Pons (tissue), 1 donor: Measurements from ENCODE around the gene DNAI1.

Source experiments
- DNase-seq: peaks from one replicate; pipeline ENCODE4 v3.0.0-alpha.2; 2016; ENCODE audit warnings: low spot score

Gene DNAI1

DNA sequence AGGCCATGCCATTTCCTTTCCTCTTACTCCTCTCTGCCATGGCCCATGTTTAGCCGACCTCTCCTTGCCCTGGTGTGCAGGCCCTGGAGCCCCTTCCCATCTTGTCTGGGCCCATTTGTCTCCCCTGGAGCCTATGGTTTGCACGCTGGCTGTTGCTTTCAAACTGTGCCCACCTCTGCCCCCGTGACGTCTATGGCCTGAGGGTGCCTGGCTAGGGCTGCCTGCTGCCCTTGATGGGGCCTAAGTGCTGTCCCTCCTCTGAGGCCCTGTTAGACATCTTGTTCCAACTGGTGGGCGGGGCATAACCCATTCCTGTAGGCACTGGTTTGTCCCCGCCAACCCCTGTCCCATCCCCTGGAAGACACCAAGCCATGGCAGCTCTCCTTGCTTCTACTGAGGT, 86.9 kb downstream of the DNAI1 start:
- DNase-seq = no peak

DNA sequence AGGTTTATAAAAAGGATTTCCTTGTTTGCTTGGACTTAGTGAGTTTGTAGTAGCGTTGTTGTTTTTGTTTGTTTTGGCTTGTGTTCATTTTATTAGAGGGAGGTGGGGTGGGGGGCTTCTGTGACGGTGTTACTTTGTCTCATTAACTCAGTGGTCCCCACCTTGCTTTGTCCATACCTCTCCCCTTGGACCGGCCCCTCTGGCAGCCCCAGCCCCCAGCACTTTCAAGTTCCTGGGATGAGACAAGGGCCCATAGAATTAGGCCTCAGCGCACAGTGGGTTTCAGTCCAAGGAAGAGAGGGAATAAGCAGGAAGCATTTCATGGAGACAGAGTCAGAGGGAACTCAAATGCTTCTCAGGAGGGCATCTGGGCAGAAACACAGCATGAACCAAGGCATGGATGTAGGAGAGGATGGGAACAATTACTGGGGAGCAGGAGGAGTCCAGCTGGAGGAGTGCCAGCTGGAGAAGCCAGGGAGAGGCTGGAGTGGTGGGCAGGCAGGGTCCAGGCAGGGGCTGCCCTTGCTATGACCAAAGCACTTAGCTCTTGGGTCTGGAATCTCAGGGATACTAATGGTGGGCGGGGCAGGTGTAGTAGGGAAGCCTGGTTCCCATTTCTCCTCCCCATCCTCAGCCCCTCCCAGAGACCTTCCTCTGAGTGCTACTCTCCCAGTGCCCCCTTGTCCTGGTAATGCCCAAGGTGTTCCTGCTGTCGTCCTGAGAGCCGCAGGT, 87.7 kb downstream of the DNAI1 start:
- no peak for DNase-seq

DNA sequence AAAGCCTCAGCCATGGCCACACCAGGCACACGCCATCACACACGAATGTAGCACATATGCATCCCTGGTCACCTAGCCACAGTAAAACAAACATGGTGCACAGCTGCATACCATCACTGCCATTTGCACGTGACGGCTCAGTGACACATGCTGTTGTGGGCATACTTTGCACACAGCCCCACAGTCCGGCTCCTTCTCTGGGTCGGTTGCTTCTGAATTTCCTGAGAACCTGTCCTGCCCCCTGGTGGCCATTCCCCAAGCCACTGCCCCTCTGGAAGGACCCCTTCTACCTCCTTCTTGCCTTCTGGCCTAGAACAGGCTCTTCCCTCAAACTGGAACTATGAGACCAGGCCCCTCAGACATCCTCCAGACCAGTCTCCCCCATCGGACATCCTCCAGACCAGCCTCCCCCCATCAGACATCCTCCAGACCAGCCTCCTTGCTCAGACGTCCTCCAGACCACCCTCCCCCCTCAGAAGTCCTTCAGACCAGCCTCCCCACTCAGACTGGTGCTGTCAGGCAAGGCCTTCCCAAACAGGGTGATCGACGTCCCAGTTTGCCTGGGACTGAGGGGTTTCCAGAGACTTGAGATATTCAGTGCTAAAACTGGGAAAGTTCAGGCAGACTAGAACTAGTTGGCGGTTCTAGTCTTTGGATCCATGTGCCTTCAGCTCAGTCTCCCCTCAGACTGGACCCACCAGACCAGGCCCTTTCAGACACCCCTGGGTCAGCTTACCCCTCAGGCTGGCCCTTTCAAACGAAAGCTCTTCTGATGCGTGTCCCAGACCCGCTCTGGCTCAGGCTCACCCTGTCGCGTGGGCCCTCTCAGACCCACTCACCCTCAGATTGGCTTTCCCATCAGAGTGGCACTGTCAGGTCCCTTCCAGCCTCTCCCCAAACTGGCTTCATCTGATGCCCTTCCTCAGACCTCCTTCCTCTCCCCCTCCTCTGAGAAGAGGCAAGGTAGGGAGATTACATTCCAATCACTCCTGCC, 88.5 kb downstream of the DNAI1 start:
- DNase-seq = peak; percentile 74

DNA sequence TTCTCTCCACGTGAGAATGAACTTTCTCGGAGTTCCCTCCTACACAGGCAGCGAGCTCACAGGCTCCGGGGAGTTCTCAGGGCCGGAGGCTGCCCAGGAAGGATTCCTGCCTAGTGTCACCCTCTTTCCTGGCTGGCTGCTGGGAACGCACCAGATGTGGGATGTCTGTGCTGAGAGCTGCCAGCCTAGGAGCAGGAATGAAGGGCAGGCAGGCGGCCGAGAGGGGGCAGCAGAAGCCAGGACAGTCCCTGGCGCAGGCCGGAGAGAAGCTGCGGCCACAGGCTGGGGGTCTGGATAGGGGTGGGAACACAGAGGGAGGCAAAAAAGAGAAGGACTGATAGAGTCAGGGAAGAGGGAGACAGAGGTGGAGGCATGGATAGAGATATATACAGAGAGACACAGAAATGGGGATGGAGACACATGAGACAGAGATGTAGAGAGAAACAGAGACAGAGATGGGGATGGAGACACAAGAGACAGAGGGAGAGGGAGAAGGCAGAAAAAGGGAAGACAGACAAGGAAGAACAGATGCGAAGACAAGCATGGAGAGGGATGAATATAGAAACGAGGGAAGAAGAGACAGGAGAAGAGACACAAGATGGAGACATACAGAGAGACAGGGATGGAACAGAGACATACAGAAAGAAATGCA, 89.5 kb downstream of the DNAI1 start:
- peak; percentile 75 for DNase-seq

DNA sequence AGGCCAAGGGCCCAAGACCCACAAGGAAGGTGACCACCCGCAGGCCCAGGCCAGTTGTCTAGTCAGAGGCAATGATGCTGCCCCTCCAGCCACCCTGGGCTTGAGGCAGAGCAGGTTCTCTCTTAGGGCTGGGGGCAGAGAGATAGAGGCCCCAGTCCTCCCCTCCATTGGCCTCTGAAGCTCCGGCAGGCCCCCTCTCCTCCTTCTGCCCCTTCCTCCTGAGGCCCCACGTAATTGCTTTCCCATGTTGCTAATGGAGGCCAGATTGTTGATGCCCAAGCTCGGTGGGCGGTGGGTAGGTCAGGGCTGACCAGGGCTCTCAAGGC, 90.8 kb downstream of the DNAI1 start:
- no peak for DNase-seq

DNA sequence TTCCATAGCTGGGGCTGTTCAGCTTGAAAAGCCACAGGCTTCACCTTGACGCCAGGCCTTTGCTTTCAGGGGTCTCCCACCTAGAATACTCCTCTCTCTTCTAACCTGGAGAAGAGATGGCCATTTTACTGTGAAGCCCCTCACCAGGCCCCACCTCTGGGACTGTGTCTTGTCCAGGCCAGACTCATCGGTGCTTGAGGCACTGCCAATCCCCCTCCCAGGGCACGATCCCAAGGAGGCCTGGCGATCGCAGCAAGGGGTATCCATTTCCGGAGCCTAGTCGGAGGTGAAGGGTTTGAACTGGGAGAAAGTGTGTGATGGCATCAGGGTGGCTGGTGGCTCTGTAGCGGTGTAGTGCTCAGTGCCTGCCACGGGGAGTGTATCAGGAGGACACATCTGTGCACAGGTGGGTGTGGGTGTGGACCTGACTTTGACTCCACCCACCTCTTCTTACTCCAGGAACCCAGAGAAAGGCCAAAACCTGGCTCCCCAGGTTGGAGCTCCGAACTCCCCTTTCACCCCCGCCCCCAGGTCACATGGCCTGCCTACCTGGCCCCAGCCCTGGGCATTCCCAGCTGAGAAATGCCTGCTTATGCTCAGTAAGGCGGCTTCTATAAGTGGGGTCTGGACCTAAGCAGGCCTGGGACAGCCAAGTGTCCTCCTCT, 91.5 kb downstream of the DNAI1 start:
- DNase-seq = no peak

DNA sequence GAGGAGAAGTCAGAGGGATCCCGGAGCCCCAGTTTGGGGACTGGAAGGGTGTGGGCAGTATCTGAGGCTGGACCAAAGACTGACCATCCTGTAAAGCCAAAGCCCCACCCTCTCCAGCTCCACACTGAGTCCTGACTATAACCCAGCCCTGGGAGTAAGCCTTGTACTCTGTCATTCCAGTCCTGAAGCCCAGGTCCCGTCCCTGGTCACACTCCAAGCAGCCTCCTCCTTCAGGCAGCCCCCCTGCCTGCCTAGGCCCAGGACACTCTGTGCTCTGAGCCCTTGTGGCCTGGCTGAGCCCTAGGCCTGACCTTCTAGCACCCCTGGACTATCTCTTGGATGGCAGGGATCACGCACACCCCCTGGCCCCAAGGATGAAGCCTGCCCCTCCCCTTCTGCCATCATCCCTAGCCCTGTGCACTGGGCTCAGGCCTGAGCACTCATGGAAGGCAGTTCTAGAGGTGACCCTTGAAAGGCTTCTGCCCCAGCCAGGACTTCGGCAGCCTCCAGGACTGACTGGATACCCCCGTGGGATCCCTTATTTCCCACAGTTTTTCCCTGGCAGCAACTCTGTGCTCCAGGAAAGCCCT, 92.2 kb downstream of the DNAI1 start:
- DNase-seq = no peak

DNA sequence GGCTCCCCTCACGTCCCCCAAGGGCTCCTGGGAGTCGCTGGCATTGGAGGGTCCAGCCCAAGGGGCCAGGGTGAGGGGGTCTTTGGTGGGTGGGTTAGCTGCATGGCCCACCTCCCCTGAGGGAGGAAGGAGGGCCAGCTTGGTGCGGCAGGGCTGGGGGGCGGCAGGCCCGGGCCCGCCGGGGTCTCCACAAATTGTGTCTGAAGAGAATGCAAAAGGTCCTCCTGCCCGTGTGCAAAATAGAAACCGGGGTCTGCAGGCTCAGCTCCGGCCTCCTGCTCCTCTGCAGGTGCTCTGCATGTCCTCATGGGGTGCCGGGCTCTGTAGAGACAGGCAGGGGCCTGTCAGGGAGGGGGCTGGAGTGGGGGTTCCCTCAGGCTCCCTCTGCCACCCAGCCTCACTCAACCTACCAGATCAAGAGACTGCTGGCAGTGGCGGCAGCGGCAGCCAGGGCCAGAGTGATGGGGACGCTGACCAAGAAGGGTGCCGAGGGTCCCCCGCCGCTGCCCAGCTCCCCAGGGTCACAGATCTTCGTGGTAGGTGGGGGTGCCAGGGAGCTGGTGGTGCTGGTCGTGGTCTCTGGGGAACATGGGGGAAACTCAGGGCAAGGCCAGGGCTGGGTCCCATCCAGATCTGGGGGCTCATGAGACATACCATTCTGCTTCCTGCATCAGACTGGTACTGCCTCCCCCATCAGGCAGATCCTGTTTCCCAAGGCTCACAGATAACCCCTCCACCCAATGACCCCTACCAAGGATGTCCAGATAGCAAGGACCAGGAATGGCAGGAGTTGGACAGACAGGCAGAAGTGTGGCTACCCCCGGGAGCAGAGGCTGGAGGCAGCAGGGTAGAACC, 93.4 kb downstream of the DNAI1 start:
- DNase-seq = no peak

DNA sequence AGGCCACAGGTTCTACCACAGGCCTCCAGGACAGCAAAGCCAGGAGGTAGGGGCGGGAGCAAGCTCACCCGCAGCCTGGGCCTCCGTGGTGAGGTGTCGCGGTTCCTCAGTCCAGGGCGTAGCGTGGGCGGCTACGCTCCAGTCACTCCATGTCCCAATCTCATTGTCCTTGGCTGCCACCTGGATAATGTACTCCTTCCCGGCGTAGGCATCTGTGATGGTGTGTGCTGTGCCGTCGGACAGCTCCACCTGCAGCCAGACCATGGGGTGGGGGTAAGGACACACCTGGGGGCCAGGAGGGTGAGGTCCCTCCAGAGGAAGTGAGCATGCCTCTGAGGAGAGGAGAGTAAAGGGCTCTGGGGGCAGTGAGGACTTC, 94.0 kb downstream of the DNAI1 start:
- no peak for DNase-seq

DNA sequence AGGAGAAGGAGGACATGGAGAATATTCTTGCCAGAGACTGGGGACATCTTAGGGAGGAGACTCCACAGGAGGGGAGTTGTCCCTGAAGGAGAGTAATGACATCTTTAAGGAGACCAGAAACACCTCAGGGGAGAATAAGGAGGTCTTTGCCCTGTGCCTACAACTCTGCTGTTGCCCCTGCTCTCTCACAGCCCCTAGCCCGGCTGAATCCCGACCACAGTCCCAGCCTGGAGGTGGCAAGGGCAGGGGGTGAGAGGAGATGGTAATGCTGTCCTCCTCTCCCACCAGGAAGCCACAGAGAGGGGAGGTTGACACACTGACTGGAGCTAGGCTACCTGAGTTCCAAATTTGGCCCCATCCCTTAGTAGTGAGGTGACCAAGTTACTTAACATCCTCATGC, 94.4 kb downstream of the DNAI1 start:
- no peak for DNase-seq

DNA sequence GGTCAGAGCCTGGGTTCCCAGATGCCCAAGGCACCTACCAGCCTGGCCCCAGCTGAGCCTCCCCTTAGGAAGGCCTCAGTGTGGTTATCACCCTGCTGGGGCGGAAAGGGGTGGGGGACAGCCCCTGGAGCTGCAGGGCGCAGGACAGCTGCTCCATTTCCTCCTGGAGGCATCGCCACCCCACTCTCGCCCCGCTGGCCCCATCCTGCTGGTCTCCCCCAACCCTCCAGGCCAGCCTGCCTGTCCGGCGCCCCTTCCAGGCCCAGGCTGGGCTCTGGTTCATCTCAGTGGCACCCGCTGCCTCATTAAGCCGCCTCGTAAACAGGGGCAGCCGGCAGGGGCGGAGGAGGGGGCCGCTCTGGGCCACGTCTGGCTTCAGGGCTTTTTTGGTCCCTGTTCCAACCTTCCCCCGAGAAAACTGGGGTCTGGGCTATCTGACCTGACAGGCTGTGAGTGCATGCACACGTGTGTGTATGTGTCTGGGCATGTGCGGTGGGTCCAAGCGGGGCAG, 95.0 kb downstream of the DNAI1 start:
- no peak for DNase-seq

DNA sequence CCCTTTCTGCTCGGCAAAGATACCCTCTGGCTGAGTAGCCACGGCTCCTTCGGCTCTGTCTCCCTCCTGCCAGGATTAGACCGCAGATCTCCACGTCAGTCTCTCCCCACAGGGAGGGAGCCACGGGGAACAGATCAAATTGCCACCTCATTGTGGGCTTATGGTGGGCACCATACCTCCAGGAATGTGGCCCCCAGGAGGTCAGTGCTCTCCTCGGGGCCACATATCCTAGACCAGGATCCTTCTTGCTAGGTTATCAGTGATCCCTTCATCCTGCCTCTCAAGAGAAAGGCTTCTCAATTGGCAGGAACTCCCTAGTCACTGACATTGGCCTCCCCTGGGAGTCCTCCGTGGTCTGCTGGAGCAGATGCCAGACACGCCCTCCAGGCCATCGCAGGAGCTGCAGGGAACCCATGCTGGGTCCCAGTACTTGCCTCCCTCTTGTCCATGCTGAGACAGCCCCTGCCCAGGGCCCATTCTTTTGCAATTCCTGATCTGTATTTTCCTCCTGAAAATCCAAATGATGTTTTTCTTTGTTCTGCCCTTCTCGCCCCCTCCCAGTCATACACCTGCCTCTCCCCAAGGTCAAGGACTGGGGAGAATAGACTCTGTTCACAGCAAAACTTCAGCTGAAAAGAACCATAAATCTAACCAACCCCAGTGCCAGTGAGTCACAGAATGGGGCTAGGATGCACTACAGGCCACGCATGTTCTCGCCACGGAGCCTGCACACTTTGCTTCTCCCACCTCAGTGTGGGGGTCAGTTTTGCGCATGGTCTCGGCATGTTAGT, 95.8 kb downstream of the DNAI1 start:
- no peak for DNase-seq

DNA sequence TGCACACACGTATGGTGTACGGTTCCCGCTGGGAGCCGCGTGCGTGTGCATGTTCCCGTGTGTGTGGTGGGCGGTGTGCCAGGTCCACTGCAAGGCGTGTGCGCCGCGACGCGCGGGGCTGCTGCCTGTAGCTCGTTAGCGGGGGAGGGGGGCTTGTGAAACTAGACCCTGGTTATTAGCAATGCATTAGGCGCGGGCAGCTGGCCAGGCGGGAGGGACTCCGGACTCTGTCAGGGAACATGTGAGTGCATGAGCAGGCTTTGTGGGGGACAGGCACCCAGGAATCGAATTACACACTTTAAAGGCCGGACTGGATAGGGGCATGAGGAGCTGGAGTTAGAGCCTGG, 96.4 kb downstream of the DNAI1 start:
- no peak for DNase-seq

DNA sequence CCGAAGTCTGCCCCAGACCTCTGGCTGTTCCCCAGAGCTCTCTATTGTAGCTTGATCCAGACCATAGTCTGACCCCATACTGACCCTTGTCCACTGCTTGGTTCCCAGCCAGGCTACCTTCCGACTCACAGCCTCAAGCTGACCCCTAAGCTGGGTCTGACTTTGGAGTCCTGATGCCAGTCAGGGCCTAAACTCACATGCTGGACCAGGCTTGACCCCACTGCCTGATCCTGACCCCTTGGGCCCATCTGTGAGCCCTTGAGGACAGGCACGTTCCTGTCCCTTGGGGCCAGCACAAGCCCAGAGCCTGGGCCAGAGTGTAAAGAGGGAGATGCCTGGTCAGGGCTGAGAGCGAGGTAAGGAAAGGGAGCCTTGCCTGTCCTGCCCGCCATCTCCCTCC, 96.9 kb downstream of the DNAI1 start:
- no peak for DNase-seq

DNA sequence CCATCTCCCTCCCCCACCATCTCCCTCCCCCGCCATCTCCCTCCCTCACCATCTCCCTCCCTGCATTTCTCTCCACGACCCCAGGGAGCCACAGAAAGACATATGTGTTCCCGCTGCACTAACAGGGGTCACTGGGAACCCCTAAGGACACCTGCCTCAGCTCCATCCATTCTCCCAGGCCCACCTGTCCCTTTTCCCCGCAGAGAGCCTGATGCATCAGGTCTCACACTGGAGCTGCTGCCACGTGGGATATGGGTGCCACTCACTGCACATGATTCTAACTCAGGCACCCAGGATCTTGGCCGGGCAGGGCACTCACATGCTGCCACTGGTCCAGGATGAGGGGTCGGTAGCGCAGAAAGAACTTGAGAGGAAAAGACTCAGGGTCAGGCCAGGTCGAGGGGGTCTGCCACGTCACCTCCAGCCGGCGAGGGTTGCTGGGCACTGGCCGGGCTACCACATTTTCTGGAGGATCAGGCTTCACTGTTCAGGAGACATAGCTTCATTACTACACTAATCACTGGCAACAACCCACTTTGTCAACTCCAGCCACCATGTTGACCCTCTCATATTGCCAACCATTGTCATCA, 97.4 kb downstream of the DNAI1 start:
- no peak for DNase-seq

DNA sequence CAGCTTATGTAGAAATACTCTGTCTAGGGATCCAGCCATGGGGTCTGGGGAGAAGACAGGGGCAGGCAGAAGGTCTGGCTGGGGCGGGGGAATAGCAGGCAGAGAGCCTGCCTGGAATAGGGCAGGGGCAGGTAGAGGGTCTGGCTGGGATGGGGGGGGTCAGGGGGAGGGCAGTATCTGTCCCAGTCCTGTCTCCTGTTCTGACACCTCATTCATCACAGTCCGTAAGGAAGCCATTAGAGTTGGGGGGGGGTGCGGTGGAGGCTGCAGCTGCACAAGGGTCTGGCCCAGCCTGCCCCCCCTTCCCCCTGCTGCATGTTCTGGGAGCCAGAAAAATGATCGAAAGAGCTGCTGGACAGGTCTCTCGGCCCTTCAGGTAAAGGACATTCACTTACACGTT, 98.3 kb downstream of the DNAI1 start:
- no peak for DNase-seq

DNA sequence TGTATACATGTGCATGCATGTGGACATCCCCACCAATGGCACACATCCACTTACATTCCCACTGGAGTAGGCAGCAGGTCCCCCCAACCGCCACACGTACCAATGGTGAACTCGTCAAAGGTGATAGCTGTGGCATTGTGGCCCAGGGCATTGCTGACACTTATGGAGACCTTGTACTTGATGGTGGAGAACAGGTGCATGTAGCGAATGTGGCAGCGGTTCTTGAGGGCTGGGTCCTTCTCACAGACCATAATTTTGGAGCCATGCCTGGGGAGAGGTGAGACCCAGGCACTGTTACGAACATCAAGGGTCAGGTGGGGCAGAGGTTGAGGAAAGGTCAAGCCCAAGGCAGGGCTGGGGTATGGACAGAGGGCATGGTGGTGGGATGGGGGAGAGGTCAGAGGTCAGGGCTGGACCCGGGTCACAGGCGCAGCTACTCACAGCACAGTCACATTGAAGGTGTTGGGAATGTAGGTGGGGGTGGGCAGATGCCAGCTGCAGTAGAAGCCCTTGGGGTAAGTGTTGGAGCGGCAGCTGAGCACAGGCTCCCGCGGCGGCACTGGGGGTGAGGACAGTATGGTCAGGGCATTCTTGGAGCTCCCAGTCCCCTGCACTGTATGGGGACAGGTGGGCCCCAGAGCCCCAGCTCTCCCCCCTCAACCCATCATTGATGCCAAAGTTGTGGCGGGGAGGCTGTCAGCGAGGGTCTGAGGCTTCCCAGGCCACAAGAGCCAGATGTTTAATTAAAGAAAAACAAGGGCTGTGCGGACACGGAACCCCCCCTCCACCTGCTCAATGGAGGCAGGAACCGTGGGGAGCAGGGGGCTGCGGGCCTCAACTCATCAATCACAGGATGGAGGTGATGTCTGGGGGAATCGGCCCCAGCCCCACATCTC, 99.1 kb downstream of the DNAI1 start:
- DNase-seq = no peak

DNA sequence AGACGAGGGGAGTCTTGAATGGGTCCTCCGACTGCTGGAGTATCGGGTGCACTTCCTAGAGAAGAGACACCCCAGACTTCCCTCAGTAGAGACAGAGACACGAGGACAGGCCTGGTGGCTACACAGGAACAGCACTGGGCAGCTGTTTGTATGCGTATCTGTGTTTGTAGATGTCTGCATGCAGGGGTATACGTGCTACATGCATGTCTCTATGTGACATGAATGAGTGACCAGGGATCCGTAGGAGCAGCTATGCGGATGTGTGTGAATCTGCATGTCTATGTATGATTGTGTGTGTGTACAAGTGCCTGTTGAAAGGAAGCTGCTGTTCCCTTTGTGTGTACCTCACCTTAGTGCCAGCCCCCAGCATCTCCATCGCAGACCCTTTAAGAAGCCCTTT, 99.8 kb downstream of the DNAI1 start:
- DNase-seq = no peak
